Lung (tissue), 16 donors: Measurements from ENCODE around the gene PIGT. TPM values are rescaled to one million over a fixed set of nuclear protein-coding genes. Genes with fewer than 3 reads are reported as not detected.

Experiments
- ATAC-seq: fragments of 200-7000 bp; cut with Tn5 transposase; one replicate; pipeline ENCODE4 v1.9.1; 2020; ENCODE audit warnings: moderate number of reproducible peaks; ENCODE audit not compliant: insufficient read depth, low FRiP score
- DNase-seq, 3 donors: peaks; one replicate each; pipeline ENCODE4 v3.0.0-alpha.2; 2013 to 2017
- H3K27ac ChIP-seq, 2 donors: one replicate each; pipeline ENCODE4 v1.5.1; 2013; ENCODE audit warnings: mild to moderate bottlenecking in 2 of 2, moderate library complexity in 2 of 2, control low read depth in 1 of 2, inconsistent platforms in 1 of 2, low read depth in 1 of 2, low read length in 1 of 2
- H3K27me3 ChIP-seq, 3 donors: one replicate each; pipeline ENCODE4 v1.5.1; 2013; ENCODE audit warnings: low read length in 2 of 3; ENCODE audit not compliant: control insufficient read depth in 3 of 3, insufficient read depth in 3 of 3
- H3K36me3 ChIP-seq, 4 donors: one replicate each; pipeline ENCODE4 v1.5.1; 2013; ENCODE audit warnings: low read length in 4 of 4, mild to moderate bottlenecking in 1 of 4, moderate library complexity in 1 of 4; ENCODE audit not compliant: control insufficient read depth in 4 of 4, insufficient read depth in 4 of 4
- H3K4me1 ChIP-seq, 5 donors: one replicate each; pipeline ENCODE4 v1.5.1; 2013; ENCODE audit warnings: low read length in 5 of 5, mild to moderate bottlenecking in 2 of 5, moderate library complexity in 1 of 5; ENCODE audit not compliant: control insufficient read depth in 5 of 5, insufficient read depth in 5 of 5
- H3K4me3 ChIP-seq: one replicate; pipeline ENCODE4 v1.5.1; 2013; ENCODE audit warnings: mild to moderate bottlenecking, control low read depth, moderate library complexity
- H3K9ac ChIP-seq, 2 donors: one replicate each; pipeline ENCODE4 v1.5.1; 2013; ENCODE audit warnings: low read length in 2 of 2, control low read depth in 1 of 2; ENCODE audit not compliant: insufficient read depth in 1 of 2
- H3K9me3 ChIP-seq, 4 donors: one replicate each; pipeline ENCODE4 v1.5.1; 2013; ENCODE audit warnings: low read length in 3 of 4, mild to moderate bottlenecking in 1 of 4, moderate library complexity in 1 of 4; ENCODE audit not compliant: control insufficient read depth in 4 of 4, insufficient read depth in 3 of 4
- CTCF ChIP-seq: IDR thresholded peaks from 2 replicates; pipeline ENCODE4 v1.5.1; 2012; ENCODE audit warnings: mild to moderate bottlenecking; ENCODE audit errors: control extremely low read depth, extremely low read depth
- WGBS, 2 donors: extraction: QIAGEN DNeasy Blood & Tissue Kit; methylation state at CpG; one replicate each; pipeline ENCODE4 v1.1.7; 2013; 5-methylcytosine and 5-hydroxymethylcytosine counted together
- long read RNA-seq, 5 donors: transcript quantifications; one replicate each; lab custom pipeline, GENCODE V29; 2026
- polyA plus RNA-seq, 2 donors: library from polyadenylated mRNA; stranded (reverse); fragments of 200-250 nt; gene quantifications; one replicate each; pipeline ENCODE4 v1.2.1, GENCODE V29; 2013
- total RNA-seq, 2 donors: library from RNA; depleted of rRNA in 1 of 2; stranded (reverse); fragments of >200 nt in 1 of 2; gene quantifications; one replicate each; pipeline ENCODE4 v1.2.1, GENCODE V29; 2014 to 2021
- donor health status: control.
- donor health status: control.
- donor health status: Bipolar disorder and iron deficiency.
- donor health status: healthy.
- donor health status: DM: yes; HTN: yes; CAD: no.

PIGT gene
- total RNA-seq (100 to 1,000 TPM in 1 of 2 donors, 10 to 100 TPM in 1; 33.6 to 107 TPM), polyA plus RNA-seq (10 to 100 TPM; 71.6 to 73.0 TPM)
- long read RNA-seq, donor 1, transcript PIGT-202 (12 exons, 2,245 nt): major isoform, 15 of 28 reads
- long read RNA-seq, donor 1, partial matches to known transcripts: 0 of 28 reads
- long read RNA-seq, donor 1, other reads (novel, unspliced or antisense): 0 of 28 reads
- long read RNA-seq, donor 2, partial matches to known transcripts: 10 of 22 reads
- long read RNA-seq, donor 2, other reads (novel, unspliced or antisense): 0 of 22 reads
- long read RNA-seq, donor 3, transcript PIGT-202 (12 exons, 2,245 nt): major isoform, 9 of 21 reads
- long read RNA-seq, donor 3, transcript PIGT-223 (1 exons, 2,164 nt): minor isoform, 6 of 21 reads
- long read RNA-seq, donor 3, partial matches to known transcripts: 0 of 21 reads
- long read RNA-seq, donor 3, other reads (novel, unspliced or antisense): 0 of 21 reads
- long read RNA-seq, donor 4, transcript PIGT-202 (12 exons, 2,245 nt): major isoform, 5 of 19 reads
- long read RNA-seq, donor 4, partial matches to known transcripts: 0 of 19 reads
- long read RNA-seq, donor 4, other reads (novel, unspliced or antisense): 0 of 19 reads
- long read RNA-seq, donor 5, transcript PIGT-202 (12 exons, 2,245 nt): major isoform, 18 of 32 reads
- long read RNA-seq, donor 5, partial matches to known transcripts: 6 of 32 reads
- long read RNA-seq, donor 5, other reads (novel, unspliced or antisense): 0 of 32 reads

- Histone ChIP-seq H3K27me3 (no peaks in the 10 kb centered on the region), H3K9ac (peak within 1 kb of the TSS; percentile 35 to 52), H3K4me1 (peaks cover 0 to 13% (median 6%) of the 10 kb centered on the region in 5 donors), H3K4me3 (peak within 1 kb of the TSS; percentile 100), H3K9me3 (no peaks in the 10 kb centered on the region), H3K36me3 (peaks cover 9 to 21% (median 15%) of the 10 kb centered on the region in 4 donors), H3K27ac (peak within 1 kb of the TSS; percentile 89 to 98)
- no peak for TF ChIP-seq CTCF
- DNase-seq: peak; percentile 85 to 90 (median 86)
- ATAC-seq: peak; percentile 86
- 0 to 1% methylated on average over 52 of the region's 52 CpGs for WGBS, 2 donors
Measured at GRCh38 chr20:45415822-45416637, at the start of gene PIGT. TSS of gene PIGT (plus strand) at chr20:45416141. CDS start at chr20:45416157, 16 bp downstream.

GRCh38 chr20:45366192-45366591 is 49.7 kb upstream of the PIGT start:
- ATAC-seq (no peak), DNase-seq (no peak)
- no peak overlapping the region for H3K9ac ChIP-seq
- no peak for TF ChIP-seq CTCF
- no peaks in the 10 kb centered on the region for H3K9me3 ChIP-seq
- WGBS, 2 donors: 94 to 96% methylated on average over 1 of the region's 1 CpG
- H3K4me1 ChIP-seq: peaks cover 6 to 12% (median 10%) of the 10 kb centered on the region in 5 donors
- H3K27ac ChIP-seq: no peak overlapping the region
- no peak overlapping the region for H3K4me3 ChIP-seq
- H3K27me3 ChIP-seq: no peaks in the 10 kb centered on the region
- H3K36me3 ChIP-seq: peaks cover 6 to 27% (median 16%) of the 10 kb centered on the region in 4 donors

- no peak for TF ChIP-seq CTCF
- 86 to 90% methylated on average over 11 of the region's 11 CpGs for WGBS, 2 donors
- no peak for ATAC-seq
- no peak for DNase-seq
- H3K9me3 ChIP-seq: no peaks in the 10 kb centered on the region
- H3K36me3 ChIP-seq: peaks cover 6 to 27% (median 16%) of the 10 kb centered on the region in 4 donors
- no peak overlapping the region for H3K9ac ChIP-seq
- no peak overlapping the region for H3K4me3 ChIP-seq
- no peak overlapping the region for H3K27ac ChIP-seq
- H3K4me1 ChIP-seq: peaks cover 6 to 12% (median 10%) of the 10 kb centered on the region in 5 donors
- no peaks in the 10 kb centered on the region for H3K27me3 ChIP-seq
Measured at GRCh38 chr20:45366631-45367030, 49.3 kb upstream of the PIGT start.
